Measurements from ENCODE around the gene PPEF1.
"Not testable (repeated sequence)": the region's sequence is repeated elsewhere in the genome, so short reads cannot be mapped to it uniquely, and the experiment has no call there.

Gene PPEF1

GRCh38 chrX:18799911-18800310 is 92.5 kb downstream of the PPEF1 start:
- no peak for DNase-seq

- no peak for DNase-seq
Observed at GRCh38 chrX:18809641-18810040, 102.2 kb downstream of the PPEF1 start.

- DNase-seq = no peak
Observed at GRCh38 chrX:18810416-18810815, 103.0 kb downstream of the PPEF1 start.

DNA sequence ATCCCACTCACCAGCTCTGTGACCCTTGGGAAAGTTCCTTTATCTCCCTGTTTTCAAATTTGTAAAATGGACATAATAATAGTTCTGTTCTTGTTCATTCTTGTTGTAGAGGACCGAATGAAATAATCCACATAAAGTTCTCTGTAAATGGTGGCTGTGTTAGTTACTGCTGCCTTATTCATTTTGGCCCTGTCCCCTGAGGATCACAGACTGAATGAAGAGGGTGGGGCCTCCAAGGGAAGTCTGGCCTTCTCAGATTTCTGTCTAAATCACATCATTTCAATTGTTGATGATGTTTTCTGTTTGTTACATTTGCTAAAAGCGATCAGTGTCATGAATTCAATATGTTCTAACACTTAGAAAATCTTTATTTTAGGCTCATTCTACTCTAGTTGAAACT is 117.9 kb downstream of the PPEF1 start:
- no peak for DNase-seq

GRCh38 chrX:18828832-18829404 is 121.5 kb downstream of the PPEF1 start:
- no peak for DNase-seq

DNA sequence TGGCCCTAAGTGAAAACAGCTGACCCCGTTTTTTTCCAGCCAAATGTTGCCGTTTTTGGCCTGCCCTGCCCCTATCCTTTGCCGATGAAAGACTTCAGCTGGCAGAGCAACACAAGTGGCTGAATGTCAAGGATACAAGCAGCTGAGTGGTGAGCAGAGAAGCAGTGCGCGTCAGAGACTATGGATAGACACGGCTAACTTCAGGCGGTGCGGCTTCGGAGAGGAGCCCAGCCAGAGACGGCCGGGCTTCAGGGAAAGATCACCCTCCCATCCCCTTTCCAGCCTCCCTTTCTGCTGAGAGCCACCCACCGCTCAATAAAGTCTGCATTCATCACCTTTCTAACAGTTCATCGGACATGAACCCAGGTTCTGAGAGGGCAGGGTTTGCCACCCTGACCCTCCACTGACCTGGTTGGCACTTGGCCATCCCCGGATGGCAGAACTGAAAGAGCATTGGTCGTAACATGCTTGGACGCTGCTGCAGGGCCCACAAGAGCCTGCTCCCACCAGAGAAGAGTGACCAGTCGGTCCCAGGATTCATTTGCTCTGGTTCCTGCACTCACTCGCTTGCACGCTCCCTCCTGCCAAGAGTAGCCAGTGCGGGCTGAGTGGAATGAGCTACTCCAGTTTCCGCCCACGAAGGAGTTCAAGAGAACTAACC is 125.8 kb downstream of the PPEF1 start:
- DNase-seq = no peak

DNA sequence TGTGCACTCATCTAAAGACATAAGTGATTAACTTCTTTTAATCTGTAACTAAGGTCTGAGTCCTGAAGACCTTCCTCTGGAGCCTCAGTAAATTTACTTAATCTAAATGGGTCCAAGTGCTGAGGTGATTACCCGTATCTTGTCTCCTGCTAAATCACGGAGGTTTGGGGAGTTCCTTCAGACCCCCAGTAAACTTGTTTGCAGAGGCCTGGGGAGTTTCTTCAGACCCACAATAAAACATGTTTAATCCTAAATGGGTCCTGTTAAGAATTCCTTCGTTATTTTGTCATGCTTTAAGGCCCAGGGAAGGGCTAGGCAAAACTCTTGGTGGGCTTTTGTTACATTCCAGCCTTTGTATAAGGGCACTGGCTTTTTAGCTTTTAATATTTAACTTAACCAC is 140.5 kb downstream of the PPEF1 start:
- not testable (repeated sequence) for DNase-seq

GRCh38 chrX:18855919-18856644 is 148.6 kb downstream of the PPEF1 start:
- no peak for DNase-seq

- no peak for DNase-seq
Observed at GRCh38 chrX:18856645-18856997, 149.2 kb downstream of the PPEF1 start.

- no peak for DNase-seq
Observed at GRCh38 chrX:18861511-18861910, 154.1 kb downstream of the PPEF1 start.

DNA sequence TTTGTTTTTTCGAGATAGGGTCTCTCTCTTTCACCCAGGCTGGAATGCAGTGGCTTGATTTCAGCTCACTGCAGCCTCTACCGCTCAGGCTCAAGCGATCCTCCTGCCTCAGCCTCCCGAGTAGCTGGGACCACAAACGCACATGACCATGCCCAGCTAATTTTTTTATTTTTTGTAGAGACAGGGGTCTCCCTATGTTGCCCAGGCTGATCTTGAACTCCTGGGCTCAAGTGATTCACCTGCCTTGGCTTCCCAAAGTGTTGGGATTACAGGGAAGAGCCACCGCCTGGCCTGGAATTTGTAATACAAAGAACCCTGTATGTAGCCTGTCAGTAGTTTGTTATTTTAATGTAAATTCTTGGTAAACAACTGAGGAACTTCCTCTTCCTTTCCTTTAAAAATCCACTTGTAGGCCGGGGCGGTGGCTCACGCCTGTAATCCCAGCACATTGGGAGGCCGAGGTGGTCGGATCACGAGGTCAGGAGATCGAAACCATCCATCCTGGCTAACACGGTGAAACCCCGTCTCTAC is 157.0 kb downstream of the PPEF1 start:
- DNase-seq = no peak

- no peak for DNase-seq
Observed at GRCh38 chrX:18871161-18871890, 163.9 kb downstream of the PPEF1 start.

DNA sequence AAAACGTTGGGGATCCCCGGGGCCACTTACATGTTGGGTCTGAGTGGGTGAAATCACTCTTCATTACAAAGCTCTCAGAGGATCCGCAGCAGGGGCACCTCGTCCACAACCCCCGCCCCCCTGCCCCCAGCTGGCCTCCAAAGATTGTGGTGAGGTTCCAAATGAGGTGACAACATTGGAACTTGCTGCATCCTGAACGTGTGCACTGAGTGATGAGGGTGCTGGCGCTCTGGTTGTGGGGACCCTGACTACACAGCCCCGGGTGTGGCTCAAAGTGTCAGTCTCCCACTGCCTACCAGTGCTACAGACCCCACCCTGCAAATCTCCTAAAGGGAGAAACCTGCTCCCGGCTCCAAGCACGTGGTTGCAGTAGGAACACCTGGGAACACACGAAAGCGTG is 164.5 kb downstream of the PPEF1 start:
- no peak for DNase-seq

GRCh38 chrX:18872621-18873020 is 165.2 kb downstream of the PPEF1 start:
- DNase-seq = no peak

DNA sequence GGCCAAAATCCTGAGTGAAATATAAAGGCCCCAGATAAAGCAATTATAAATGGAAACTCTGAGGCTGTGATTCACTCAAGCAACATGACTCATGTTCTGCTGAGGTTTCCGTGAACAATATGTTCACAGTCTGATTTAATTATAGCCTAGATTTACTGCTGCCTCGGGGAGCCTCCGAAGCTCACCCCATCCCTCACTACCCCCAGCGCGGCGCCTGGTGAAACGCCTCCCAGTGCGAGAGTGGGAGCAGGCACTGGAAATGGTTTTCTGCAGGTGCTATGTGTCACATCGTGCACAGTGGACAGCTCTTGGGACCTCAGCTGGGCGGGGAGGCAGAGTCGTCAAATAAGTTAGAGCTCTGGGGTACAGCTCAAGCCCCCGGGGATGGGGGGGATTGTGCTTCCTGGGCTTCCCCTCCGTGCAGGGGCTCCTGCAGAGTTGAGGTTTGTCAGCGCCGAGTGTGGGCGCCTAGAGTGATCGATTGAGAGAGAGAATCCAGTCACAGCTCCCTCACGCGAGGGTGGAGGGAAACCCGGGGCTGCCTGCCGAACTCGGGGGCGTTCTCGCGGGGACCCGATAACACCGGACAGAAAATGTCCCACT is 165.8 kb downstream of the PPEF1 start:
- no peak for DNase-seq

DNA sequence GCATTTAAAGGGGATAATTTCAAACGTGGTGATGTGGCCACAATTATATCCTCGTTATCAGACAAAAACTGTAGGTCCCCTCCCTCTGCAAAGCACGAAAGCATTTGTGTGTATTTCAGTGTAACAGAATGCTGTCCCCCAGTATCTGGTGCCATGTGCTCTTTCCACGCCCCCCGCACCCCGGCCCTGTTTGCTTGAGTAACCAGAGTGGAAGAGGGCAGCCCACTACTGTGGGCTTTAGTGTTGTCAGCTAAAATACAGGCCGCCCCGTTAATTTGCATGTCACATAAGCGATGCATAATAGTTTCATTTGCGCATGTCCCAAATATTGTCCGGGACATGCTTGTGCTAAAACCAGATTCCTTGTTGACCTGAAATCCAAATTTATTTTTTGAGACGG is 166.4 kb downstream of the PPEF1 start:
- no peak for DNase-seq

DNA sequence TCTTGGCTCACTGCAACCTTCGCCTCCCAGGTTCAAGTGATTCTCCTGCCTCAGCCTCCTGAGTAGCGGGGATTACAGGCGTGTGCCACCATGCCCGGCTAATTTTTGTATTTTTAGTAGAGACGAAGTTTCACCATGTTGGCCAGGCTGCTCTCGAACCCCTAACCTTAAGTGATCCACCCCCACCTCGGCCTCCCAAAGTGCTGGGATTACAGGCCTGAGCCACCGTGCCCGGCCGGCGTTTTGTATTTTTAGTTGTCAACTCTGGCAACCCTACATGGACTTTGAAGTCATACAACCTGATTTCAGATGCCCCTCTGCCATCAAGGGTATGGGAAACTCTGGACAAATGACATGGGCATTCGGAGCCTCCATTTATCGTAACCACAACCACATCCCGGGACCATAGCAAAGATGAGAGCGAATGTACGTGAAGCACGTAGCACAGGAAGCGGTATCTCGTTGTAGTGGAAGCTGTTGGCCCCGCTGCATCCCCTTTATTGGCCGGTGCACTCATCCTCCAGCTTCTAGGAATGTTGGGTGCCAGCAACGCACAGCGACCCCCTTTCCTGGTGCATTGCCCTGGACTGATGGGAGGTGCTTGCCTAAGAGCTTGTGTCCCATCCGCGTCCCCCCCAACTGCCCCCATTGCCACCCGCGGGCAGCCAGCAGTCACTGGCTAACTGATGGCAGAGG is 167.3 kb downstream of the PPEF1 start:
- DNase-seq = no peak

GRCh38 chrX:18875256-18875878 is 167.9 kb downstream of the PPEF1 start:
- no peak for DNase-seq

DNA sequence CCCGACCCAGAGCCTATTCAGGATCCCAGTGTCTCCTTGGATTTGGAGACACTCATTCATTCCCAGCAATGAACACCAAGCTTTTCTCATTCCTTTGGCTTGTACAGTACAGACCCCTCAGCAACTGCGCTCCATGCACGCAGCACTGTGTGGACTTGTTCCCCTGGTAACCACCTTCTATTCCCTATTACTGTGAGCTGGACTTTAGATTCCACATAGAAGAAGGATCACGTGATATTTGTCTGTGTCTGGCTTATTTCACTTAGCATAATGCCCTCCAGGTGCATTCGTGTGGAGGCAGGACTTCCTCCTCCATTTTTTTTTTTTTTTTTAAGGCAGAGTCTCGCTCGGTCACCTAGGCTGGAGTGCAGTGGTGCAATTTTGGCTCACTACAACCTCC is 170.0 kb downstream of the PPEF1 start:
- no peak for DNase-seq
